GM18907 (cell line): ENCODE data around the gene RBL1.

Experiments
- ATAC-seq: cut with Tn5 transposase; IDR thresholded peaks from one replicate; pipeline ENCODE4 v1.9.1; 2021; ENCODE audit warnings: mild to moderate bottlenecking, moderate library complexity; ENCODE audit not compliant: unreplicated experiment

Gene RBL1

GRCh38 chr20:36951979-36952738 lies 143.6 kb downstream of the RBL1 start:
- peak; percentile 11 for ATAC-seq

GRCh38 chr20:36951198-36951978 lies 144.4 kb downstream of the RBL1 start, which contains the start of gene SAMHD1:
TSS of gene SAMHD1 (minus strand) at chr20:36951708. CDS start at chr20:36951643, 65 bp downstream.
- peak; percentile 89 for ATAC-seq

- ATAC-seq, result no peak
Observed at GRCh38 chr20:36950414-36951197, 145.2 kb downstream of the RBL1 start.
